Activated CD8-positive, alpha-beta memory T cell treated with anti-CD3 and anti-CD28 coated beads, Interleukin-2, amount 50 U/mL, for 48 hours (primary cell): ENCODE results near the gene TRAPPC3L.

Experiments
- DNase-seq: peaks from one replicate; pipeline ENCODE4 v3.0.0-alpha.2; 2020

Gene TRAPPC3L

DNA sequence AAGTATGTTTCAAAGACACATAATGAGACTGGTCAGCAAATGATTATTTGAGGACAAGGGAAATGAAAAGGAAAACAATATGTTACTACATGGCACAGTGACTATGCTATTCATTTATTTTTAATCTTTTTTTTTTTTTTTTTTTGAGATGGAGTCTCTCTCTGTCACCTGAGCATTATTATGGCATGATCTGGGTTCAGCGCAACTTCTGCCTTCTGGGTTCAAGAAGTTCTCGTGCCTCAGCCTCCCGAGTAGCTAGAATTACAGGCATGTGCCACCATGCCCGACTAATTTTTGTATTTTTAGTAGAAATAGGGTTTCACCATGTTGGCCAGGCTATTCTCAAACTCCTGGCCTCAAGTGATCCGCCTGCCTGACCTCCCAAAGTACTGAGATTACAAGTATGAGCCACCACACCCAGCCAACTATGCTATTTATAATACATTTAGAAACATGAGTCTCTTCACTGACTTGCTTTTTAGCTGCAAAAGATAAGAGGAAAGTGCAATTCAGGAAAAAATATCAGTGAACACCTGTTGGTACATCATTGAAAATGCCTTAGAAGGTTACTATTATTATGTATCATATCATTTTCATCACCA is 11.4 kb upstream of the TRAPPC3L start:
- DNase-seq, result no peak

DNA sequence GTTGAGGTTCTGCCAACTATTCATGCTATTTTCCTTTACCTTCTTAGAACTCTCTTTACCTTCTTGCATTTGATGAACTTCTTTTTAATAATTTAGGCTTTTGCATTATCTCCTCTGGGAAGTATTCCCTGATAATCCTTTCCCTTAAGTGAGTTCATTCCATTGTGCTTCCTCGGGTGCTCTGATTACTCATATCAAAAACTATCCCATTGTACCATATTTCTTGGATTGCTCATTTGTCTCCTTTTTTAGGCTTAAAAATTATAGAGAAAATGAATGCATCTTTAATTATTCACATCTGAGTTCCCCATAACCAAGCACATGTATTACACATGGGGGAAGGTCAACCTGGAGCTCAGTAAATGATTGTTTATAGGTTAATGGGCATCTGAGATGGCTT is 10.6 kb upstream of the TRAPPC3L start:
- DNase-seq, result no peak

DNA sequence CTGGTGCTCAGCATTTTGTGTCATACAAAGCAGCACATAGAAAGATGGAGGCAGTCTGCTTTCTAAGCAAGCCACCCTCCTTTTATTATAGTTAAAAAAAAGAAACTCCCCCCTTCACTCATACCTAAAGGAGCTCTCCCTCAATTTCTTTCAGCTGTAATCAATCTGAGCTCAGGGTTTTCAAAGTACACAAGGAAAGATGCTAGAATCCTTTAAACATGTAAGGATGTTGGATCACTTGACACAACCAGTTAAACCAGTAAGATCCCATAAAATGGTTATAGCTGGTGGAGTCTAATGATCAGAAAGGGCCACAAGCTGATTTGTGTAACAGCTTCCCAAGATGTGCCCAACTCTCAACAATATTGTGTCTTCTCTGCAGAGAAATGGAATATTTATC is 8.0 kb upstream of the TRAPPC3L start, which contains the start of gene CALHM4:
Gene CALHM4 (plus strand): TSS at position 301 of the 400 bp plus-strand sequence. CDS start 43 bp downstream, at position 344.
- DNase-seq, result no peak

- DNase-seq, result no peak
Measured at GRCh38 chr6:116550796-116551195, 5.3 kb upstream of the TRAPPC3L start.

DNA sequence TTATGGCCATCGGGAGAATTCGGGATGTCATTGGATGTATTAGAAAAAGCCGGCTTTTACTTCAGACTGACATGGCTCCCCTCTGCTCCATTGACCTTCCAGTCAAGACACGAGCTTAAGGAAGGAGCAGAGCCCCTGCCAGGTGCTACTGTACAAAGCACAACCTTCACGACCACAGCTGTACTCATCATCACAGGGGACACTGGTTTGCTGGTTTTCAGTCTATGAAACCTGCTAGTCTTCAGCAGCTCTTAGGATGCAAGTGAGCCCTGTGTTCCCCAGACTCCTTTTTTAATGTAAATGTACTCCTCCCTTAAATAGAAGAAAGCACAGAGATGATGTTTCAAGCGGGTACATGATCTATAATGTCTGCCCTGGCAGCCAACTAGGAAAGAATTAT is 1.9 kb upstream of the TRAPPC3L start:
- no peak for DNase-seq

DNA sequence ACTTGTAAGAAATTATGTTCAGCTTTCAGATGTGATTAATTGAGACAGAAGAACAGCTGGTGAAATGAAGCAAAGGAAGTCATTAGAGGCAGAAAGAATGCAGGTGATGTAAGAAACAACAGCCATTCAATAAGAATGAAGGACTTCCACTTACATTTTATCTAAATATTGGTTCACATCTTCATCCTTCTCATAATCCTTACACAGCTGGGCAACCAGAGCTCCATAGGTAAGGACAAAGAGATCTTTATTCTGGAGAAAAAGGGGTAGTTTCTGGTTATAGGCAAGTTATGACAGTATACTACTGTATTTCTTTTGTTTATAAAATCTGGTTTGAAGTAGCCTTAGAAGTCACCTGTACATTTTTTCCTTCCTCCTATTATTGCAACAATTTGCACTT is 2.3 kb downstream of the TRAPPC3L start:
- DNase-seq, result no peak

DNA sequence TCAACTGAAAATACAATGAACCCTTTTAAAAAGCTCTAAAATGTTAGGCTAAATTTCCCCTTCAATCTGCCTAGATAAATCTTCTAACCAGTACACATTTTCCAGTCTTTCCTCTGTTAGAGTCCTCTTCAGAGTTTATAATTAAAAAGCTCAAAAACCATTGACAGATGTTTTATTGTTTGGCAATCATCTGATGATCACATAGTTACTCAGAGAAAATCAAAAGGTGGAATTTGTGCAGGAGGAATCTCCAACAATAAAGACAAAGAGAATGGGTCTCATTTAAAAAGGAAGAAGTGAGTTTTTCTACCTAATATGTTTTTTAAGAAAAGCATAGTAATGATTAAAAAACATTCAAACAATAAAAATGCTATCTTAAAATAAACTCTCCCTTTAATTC is 3.1 kb downstream of the TRAPPC3L start:
- no peak for DNase-seq

- DNase-seq, result no peak
Measured at GRCh38 chr6:116536216-116536621, 9.3 kb downstream of the TRAPPC3L start.

DNA sequence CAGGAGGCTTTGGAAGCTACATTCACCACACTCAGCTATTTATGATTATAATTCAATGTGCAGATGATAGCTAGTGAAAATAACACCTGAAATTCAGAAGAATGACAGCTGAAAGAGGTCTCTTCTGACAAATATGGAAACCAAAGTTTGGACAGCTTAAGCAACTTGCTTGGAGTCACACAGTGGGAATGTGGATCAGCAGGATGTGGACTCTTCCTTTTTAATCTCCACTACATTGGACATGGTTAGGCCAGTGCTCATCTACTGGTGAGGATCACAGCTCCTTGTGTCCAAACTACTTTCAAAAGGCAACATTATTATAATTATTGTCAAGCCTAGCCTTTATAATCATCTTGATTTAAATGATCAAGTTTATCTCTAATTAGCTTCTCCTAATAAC is 10.4 kb downstream of the TRAPPC3L start:
- no peak for DNase-seq

DNA sequence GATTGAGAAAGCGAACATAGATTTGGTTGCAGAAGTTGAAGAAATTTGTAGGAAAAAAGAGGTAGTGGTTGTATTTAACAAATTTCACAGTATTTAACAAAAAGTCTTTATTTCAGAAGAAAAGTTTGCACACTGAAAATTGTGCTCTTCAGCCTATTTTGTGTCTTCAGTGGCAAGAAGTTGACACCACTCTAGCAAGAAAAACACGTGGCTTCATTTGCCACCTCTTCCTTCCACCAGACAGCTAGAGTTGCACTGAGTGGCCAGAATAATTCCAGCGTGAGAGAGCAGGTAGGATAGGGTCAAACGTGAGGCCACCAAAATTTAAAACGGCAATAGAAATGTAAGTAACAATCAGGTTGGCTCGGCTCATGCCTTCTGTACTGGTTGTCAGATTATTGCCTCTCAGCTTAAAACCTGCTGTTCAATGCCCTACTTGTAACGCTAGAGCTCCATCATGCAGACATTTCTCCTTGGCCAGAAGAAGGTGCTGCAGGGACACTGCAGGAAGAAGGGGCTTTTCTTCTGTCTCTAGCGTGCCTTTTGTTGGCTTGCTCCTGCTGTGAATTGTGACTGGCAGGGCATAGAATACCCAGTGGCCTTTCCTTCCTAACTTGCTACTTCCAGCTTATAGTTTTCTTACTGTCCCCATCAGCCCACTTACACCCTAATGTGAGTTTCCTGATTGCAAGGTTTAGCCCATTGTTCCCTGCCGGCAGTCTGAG is 12.1 kb downstream of the TRAPPC3L start:
- no peak for DNase-seq

DNA sequence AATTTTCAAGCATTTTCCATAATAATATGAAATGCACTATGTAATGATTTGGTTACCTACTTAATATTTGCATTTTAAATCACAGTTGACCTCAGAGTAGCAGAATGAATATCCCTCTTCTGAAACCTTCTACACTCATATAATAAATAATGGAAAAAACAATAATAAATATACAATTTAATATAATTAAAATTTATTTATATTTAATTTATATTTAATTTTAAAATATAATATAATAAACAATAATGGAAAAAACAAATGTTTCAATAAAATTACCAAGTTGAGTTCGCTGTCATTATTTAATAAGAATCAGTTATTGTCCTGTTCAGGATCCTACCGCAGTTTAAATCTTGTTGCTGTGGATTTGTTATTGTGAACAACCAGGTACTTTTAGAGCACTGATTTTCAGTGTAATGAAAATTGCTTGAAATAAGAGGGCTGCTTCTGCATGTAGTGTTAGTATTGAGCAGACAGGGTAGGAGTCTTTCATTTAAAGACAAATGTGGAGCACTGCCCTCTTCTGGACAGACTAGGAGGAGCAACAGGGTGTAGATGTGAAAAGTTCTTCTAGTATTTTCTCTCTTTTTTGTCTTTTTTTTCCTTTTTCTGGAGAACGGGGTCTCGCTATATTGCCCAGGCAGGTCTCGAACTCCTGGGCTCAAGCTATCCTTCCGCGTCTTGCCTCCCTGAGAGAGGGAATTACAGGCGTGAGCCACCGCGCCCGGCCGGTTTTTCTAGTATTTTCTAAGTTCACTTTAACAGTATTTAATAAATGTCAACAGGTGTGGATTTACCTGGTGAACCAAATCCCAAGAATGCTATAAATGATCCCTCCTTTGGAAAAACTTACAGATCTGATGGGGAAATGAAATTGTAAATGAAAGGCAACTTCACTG is 13.6 kb downstream of the TRAPPC3L start:
- DNase-seq, result no peak

DNA sequence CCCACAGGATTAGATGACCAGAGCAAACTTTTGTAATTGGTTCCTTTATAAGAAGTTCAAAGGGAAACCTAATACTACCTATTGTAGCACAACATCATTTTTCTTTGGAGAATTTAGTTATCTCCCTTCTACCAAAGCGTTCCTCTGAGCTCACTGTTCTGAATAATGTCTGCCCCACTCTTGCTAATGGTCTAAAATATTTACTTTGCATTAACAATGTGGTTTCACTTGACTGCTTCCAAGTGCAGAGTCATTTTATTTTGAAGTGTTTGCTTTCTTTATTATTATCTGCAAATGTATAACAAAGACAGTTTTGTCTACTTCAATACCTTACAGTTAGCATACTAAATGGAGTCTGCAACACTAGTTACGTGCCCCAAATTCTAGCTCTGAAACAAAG is 15.0 kb downstream of the TRAPPC3L start:
- no peak for DNase-seq

DNA sequence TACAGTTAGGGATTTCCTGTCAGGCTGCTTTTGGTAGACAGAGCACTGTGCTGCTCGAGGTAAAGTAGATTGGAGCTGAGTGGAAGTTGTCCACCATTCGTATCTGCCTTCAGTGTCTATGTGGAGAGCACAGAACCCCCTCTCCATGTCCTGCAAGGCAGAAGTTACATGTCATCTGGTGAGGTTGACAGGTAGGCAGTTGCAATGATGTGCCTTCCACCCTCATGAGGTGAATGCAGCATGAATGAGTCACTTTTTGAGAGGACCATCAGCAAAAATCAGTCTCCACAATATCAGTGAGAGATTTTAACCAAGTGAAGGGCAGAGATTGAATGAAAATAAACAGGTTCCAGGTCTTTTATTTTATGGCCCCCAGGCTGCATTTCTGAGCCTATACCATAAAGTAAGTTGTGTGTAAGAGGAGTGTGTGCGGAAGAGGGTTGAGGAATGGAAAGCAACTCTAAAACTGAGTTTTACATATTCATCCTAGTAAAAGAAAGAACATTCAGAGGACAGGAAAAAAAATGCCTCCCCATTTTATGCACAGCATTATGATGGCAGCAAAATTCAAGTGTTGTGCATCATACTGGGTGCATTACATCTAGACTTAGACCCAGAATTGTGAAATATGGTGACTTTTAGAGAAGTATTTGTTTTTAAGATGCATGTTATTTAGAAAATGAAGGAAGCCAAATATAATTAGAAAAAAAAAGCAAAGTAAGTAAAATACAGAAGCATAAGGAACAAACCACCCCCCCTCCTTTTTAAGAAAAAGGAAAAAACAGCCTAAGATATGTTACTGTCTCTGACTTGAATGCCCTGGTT is 15.8 kb downstream of the TRAPPC3L start:
- no peak for DNase-seq

- no peak for DNase-seq
Measured at GRCh38 chr6:116528780-116529179, 16.7 kb downstream of the TRAPPC3L start.

DNA sequence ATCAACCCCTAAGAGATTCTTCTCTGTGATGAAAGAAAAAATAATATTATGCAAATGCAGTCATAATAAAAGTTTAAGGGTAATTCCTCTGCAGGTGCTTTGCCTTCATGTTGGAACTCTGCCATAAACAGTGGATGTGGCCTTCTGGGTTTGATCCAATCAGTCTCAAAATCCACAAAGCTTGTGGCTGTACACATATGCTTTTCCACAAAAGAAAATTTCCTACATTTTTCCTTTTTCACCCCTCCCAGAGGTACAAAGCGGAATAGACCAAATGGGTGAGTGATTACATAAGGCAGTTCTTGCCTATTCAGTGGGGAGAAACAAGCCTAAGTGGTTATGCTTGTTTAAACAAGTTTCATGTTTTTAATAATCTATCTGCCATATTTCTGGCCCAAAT is 17.4 kb downstream of the TRAPPC3L start:
- DNase-seq, result no peak

DNA sequence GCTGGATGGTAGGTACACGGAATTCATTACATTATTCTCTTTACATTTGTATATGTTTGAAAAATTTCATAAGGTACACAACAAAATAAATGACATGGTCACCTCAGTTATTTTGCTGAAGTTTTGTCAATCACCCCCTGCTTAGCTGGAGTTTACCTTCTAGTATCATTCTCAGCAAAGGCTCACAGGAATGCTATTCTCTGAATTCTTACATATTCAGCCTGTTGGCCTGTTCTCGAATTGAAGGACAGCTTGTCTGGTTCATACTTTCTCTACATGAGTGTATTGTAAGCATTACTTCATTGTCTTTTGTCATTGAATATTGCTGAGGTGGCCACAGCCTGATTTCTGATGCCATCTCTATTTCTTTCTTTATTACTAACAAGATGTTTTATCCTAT is 21.2 kb downstream of the TRAPPC3L start:
- no peak for DNase-seq

DNA sequence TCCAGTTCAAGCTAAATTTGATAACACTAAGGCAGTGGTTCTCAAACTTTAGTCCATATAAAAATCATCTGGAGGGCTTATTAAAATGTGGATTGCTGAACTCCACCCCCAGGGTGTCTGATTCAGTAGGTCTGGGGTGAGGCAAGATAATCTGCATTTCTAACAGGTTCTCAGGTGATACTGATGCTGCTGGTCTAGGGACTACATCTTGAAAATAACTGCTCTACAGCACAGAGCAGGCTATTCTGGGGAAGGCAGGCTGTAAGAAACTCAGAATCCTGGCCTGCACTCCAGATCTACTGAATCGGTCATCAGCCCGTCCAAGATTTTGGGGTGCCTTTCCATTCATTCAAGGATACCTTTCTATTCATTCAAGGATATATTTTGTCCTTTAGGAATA is 22.6 kb downstream of the TRAPPC3L start:
- DNase-seq, result no peak

- DNase-seq, result no peak
Measured at GRCh38 chr6:116518621-116519368, 26.7 kb downstream of the TRAPPC3L start.

DNA sequence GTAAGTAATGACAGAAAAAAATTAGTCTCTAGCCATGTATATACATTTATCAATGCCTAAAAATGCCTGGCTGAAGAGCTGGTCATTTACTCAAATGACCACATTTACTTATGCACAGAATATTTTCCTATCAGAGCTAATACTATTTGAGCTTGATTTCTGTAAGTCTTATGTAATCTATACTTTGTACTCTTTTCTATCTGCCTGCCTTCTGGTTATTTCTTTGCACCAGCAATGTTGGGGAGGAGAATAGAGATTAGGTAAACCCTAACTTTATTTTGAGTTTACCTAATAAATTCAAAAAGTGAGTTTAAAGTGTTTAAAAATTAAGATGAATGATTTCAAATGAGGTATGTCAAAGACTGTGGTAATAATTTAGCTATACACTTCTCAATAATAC is 30.3 kb downstream of the TRAPPC3L start:
- DNase-seq, result no peak

GRCh38 chr6:116514111-116514510 is 31.4 kb downstream of the TRAPPC3L start:
- DNase-seq, result no peak

DNA sequence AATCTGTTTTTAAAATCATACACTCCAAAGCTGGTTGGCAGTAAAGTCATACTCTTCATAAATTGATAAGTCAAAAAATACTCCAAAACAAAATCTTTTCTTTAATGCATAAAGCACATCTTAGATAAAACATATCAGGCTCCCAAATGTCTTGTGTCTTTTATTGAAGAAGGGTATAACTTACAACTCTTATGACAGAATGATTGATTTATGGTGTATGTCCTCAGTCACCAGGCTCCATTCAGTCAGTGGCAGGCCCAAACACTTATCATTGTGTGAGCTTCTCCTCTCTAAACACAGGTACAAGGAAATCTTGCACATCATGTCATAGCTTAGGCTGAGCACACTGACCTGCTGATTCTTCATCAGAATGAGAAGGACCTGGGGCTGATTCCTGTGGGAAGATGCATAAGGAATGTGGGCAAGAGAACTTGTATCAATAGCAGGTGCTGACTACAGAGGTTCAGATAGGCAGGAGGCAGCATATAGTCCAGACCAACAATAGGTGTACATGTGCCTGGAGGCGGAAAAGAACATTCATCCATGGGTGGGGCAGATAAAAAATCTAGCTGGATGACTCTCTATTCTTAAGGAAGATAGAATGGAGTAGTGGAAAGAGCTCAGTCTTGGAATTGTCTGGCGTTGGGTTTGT is 32.1 kb downstream of the TRAPPC3L start:
- no peak for DNase-seq

- DNase-seq, result no peak
Measured at GRCh38 chr6:116512734-116513133, 32.8 kb downstream of the TRAPPC3L start.
